Measurements from ENCODE around the gene OTOP3.
"Not testable (repeated sequence)": the region's sequence is repeated elsewhere in the genome, so short reads cannot be mapped to it uniquely, and the experiment has no call there.

OTOP3 gene

DNA sequence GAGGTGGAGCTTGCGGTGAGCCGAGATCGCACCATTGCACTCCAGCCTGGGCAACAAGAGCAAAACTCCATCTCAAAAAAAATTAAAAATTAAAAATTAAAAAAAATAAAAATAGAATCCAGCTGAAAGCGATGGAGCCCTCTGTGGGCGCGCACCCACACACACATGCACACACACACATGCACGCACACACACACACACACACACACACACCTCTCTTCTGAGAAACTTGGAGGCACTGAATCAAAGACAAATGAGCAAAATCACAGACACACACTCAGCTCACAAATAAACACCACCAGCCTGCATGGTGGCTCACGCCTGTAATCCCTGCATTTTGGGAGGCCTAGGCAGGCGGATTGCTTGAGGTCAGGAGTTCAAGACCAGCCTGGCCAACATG, 32.7 kb upstream of the OTOP3 start:
- Histone ChIP-seq H3K27me3 (ENCODE audit: control insufficient read depth in 1 of 2, insufficient read depth in 2 of 2, low read length in 2 of 2) (peaks cover 6 to 19% of the 10 kb centered on the region in 2 donors), H3K9ac (ENCODE audit: low read length in 2 of 2) (no peak overlapping the region), H3K9me3 (ENCODE audit: control insufficient read depth in 2 of 2, low read length in 2 of 2) (no peaks in the 10 kb centered on the region), H3K27ac (ENCODE audit: low read length) (no peak overlapping the region), H3K4me1 (ENCODE audit: control insufficient read depth, insufficient read depth, low read length) (no peaks in the 10 kb centered on the region), H3K4me3 (ENCODE audit: low read length in 2 of 2) (no peak overlapping the region), H3K36me3 (ENCODE audit: control insufficient read depth in 2 of 2, insufficient read depth in 2 of 2, low read length in 2 of 2) (no peaks in the 10 kb centered on the region)

DNA sequence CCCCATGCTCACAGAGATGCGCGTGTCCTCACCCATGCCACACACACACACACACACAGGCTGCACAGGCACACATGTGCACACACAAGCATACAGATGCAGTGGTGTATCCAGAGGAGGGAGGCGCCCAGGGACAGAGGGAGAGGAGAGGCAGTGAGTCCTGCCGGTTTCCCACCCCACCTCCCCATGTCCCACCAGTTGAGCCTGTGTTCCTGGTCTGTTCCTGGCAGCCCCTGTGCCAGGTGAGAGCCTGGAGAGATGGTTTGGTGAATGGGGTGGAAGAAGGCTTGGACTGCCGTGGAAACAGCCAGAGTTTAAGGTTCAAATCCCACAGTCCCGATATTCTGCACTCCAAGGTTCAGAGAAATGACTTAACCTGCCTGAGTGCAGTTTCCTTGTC, 32.0 kb upstream of the OTOP3 start:
- no peaks in the 10 kb centered on the region for H3K9me3 ChIP-seq (ENCODE audit: control insufficient read depth in 2 of 2, low read length in 2 of 2)
- H3K4me1 ChIP-seq (ENCODE audit: control insufficient read depth, insufficient read depth, low read length) = no peaks in the 10 kb centered on the region
- H3K27ac ChIP-seq (ENCODE audit: low read length) = no peak overlapping the region
- no peaks in the 10 kb centered on the region for H3K36me3 ChIP-seq (ENCODE audit: control insufficient read depth in 2 of 2, insufficient read depth in 2 of 2, low read length in 2 of 2)
- peaks cover 6 to 19% of the 10 kb centered on the region in 2 donors for H3K27me3 ChIP-seq (ENCODE audit: control insufficient read depth in 1 of 2, insufficient read depth in 2 of 2, low read length in 2 of 2)
- H3K9ac ChIP-seq (ENCODE audit: low read length in 2 of 2) = no peak overlapping the region
- no peak overlapping the region for H3K4me3 ChIP-seq (ENCODE audit: low read length in 2 of 2)

DNA sequence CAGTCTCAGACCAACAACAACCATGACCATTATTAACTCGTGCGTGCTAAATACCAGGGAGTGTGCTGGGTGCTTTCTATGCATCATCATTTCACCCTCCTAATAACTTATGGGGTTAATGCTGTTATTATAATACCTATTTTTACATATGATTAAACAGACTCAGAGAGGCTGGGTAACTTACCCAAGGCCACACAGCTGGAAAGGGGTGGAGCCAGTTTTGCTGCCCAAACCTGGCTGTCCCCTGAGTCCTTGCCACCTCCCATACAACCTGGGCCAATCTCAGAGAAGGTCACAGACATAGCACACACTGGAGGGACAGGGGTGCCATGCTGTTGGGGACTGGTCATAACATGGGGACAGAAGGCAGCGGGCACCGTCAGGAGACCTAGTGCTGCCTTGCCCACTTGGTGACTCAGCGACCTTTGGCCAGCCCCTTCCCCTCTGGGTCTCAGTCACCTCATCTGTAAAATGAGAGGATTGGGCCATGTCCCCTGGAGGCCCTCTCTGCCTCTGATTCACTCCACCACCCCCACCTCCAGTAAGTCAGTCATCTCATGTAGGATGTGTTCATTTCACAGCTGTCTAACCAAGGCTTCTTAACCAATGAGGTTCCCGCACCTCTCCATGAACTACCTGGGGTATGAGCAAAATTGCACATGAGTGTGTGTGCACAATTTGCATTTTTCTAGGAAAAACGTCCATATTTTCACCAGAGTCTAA, 30.9 kb upstream of the OTOP3 start:
- no peak overlapping the region for H3K4me3 ChIP-seq (ENCODE audit: low read length in 2 of 2)
- H3K27me3 ChIP-seq (ENCODE audit: control insufficient read depth in 1 of 2, insufficient read depth in 2 of 2, low read length in 2 of 2) = peaks cover 6 to 19% of the 10 kb centered on the region in 2 donors
- no peak overlapping the region for H3K9ac ChIP-seq (ENCODE audit: low read length in 2 of 2)
- H3K4me1 ChIP-seq (ENCODE audit: control insufficient read depth, insufficient read depth, low read length) = no peaks in the 10 kb centered on the region
- H3K27ac ChIP-seq (ENCODE audit: low read length) = no peak overlapping the region
- H3K36me3 ChIP-seq (ENCODE audit: control insufficient read depth in 2 of 2, insufficient read depth in 2 of 2, low read length in 2 of 2) = no peaks in the 10 kb centered on the region
- H3K9me3 ChIP-seq (ENCODE audit: control insufficient read depth in 2 of 2, low read length in 2 of 2) = no peaks in the 10 kb centered on the region

DNA sequence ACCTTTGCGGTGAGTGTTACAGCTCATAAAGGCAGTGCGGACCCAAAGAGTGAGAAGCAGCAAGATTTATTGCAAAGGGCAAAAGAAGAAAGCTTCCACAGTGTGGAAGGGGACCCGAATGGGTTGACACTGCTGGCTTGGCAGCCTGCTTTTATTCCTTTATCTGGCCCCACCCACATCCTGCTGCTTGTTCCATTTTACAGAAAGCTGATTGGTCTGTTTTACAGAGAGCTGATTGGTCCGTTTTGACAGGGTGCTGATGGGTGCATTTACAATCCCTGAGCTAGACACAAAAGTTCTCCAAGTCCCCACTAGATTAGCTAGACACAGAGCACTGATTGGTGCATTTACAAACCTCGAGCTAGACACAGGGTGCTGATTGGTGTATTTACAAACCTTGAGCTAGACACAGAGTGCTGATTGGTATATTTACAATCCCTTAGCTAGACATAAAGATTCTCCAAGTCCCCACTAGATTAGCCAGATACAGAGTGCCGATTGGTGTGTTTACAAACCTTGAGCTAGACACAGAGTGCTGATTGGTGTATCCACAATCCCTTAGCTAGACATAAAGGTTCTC, 29.4 kb upstream of the OTOP3 start:
- not testable (repeated sequence) for H3K9me3 ChIP-seq (ENCODE audit: control insufficient read depth in 2 of 2, low read length in 2 of 2); H3K27ac ChIP-seq (ENCODE audit: low read length); H3K4me1 ChIP-seq (ENCODE audit: control insufficient read depth, insufficient read depth, low read length); H3K36me3 ChIP-seq (ENCODE audit: control insufficient read depth in 2 of 2, insufficient read depth in 2 of 2, low read length in 2 of 2); H3K9ac ChIP-seq (ENCODE audit: low read length in 2 of 2); H3K4me3 ChIP-seq (ENCODE audit: low read length in 2 of 2)
- peaks cover 6 to 16% of the 10 kb centered on the region in 2 donors for H3K27me3 ChIP-seq (ENCODE audit: control insufficient read depth in 1 of 2, insufficient read depth in 2 of 2, low read length in 2 of 2)

DNA sequence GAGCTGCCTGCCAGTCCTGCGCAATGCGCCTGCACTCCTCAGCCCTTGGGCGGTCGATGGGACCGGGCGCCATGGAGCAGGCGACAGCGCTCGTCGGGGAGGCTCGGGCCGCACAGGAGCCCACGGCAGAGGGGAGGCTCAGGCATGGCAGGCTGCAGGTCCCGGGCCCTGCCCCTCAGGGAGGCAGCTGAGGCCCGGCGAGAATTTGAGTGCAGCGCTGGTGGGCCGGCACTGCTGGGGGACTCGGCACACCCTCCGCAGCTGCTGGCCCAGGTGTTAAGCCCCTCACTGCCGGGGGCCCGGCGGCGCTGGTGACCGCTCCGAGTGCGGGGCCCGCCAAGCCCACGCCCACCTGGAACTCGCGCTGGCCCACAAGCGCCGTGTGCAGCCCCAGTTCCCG, 28.7 kb upstream of the OTOP3 start:
- Histone ChIP-seq H3K9me3 (ENCODE audit: control insufficient read depth in 2 of 2, low read length in 2 of 2) (no peaks in the 10 kb centered on the region), H3K4me1 (ENCODE audit: control insufficient read depth, insufficient read depth, low read length) (no peaks in the 10 kb centered on the region), H3K9ac (ENCODE audit: low read length in 2 of 2) (no peak overlapping the region), H3K27me3 (ENCODE audit: control insufficient read depth in 1 of 2, insufficient read depth in 2 of 2, low read length in 2 of 2) (peaks cover 5 to 14% of the 10 kb centered on the region in 2 donors), H3K36me3 (ENCODE audit: control insufficient read depth in 2 of 2, insufficient read depth in 2 of 2, low read length in 2 of 2) (no peaks in the 10 kb centered on the region), H3K4me3 (ENCODE audit: low read length in 2 of 2) (no peak overlapping the region), H3K27ac (ENCODE audit: low read length) (no peak overlapping the region)

DNA sequence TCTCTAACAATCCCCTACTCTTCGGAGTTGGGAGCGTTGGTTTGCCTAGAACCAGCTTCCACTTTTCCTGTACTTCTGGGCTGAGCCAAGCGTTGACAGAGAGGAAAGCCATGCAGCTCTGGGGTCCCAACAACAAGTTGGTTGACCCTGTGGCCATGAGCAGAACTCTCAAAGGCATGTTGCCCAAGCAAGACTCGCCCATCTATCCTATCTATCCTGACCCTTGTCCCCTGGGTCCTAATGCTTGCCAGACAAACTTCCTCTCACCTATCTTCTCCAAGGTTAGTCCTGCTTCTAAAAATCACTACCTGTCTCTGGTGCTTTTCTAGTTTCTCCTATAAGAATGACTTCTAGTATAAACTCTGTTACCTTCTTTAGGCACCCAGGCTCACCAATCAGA, 26.6 kb upstream of the OTOP3 start:
- not testable (repeated sequence) for H3K4me3 ChIP-seq (ENCODE audit: low read length in 2 of 2); H3K27me3 ChIP-seq (ENCODE audit: control insufficient read depth in 1 of 2, insufficient read depth in 2 of 2, low read length in 2 of 2); H3K9me3 ChIP-seq (ENCODE audit: control insufficient read depth in 2 of 2, low read length in 2 of 2); H3K27ac ChIP-seq (ENCODE audit: low read length); H3K36me3 ChIP-seq (ENCODE audit: control insufficient read depth in 2 of 2, insufficient read depth in 2 of 2, low read length in 2 of 2); H3K9ac ChIP-seq (ENCODE audit: low read length in 2 of 2); H3K4me1 ChIP-seq (ENCODE audit: control insufficient read depth, insufficient read depth, low read length)

DNA sequence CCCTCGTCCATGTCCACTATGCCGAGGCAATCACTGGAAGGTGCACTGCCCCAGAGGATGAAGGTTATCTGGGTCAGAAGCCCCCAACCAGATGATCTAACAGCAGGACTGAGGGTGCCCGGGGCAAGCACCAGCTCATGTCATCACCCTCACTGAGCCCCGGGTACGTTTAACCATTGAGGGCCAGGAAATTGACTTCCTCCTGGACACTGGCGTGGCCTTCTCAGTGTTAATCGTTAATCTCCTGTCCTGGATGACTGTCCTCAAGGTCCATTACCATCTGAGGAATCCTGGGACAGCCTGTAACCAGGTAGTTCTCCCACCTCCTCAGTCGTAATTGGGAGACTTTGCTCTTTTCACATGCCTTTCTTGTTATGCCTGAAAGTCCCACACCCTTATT, 24.3 kb upstream of the OTOP3 start:
- H3K4me1 ChIP-seq (ENCODE audit: control insufficient read depth, insufficient read depth, low read length); H3K36me3 ChIP-seq (ENCODE audit: control insufficient read depth in 2 of 2, insufficient read depth in 2 of 2, low read length in 2 of 2); H3K4me3 ChIP-seq (ENCODE audit: low read length in 2 of 2); H3K9me3 ChIP-seq (ENCODE audit: control insufficient read depth in 2 of 2, low read length in 2 of 2); H3K27ac ChIP-seq (ENCODE audit: low read length); H3K9ac ChIP-seq (ENCODE audit: low read length in 2 of 2); H3K27me3 ChIP-seq (ENCODE audit: control insufficient read depth in 1 of 2, insufficient read depth in 2 of 2, low read length in 2 of 2): not testable (repeated sequence)

DNA sequence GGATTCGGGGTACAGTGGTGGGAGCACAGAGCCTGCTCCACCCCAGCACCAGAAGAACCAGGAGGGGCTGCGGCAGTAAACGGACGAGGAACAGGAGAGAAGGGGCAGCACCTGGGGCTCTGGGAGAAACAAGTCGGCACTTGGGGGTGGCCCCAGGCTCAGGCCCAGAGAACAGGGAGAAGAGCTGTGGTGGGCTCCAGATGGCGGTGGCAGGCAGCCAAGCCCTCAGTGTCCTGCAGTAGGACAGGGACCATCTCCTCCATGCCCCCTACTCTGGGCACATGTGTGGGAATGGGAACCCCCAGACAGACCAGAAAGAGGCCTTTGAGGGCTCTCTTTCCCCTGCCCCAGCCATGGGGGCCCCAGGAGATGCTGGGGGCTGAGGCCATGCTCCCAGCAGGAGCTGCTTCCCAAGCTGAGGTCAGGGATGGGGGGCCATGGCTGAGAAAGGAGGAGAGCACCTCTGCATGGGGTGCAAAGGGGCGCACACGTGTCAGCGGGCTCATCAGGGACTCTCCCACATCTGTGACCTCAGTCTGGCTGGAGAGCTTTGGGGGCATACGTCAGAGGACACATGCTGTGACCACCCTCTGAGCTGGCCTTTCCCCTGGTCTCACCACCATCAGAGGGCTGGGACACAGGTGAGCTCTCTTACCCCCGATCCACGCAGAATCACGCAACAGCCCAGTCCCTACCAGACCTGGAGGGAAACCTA, 19.4 kb upstream of the OTOP3 start:
- H3K9ac ChIP-seq (ENCODE audit: low read length in 2 of 2) = no peak overlapping the region
- no peak overlapping the region for H3K27ac ChIP-seq (ENCODE audit: low read length)
- H3K4me3 ChIP-seq (ENCODE audit: low read length in 2 of 2) = no peak overlapping the region
- peaks cover 9 to 17% of the 10 kb centered on the region in 2 donors for H3K27me3 ChIP-seq (ENCODE audit: control insufficient read depth in 1 of 2, insufficient read depth in 2 of 2, low read length in 2 of 2)
- peaks cover 5% of the 10 kb centered on the region for H3K4me1 ChIP-seq (ENCODE audit: control insufficient read depth, insufficient read depth, low read length)
- no peaks in the 10 kb centered on the region for H3K9me3 ChIP-seq (ENCODE audit: control insufficient read depth in 2 of 2, low read length in 2 of 2)
- no peaks in the 10 kb centered on the region for H3K36me3 ChIP-seq (ENCODE audit: control insufficient read depth in 2 of 2, insufficient read depth in 2 of 2, low read length in 2 of 2)

DNA sequence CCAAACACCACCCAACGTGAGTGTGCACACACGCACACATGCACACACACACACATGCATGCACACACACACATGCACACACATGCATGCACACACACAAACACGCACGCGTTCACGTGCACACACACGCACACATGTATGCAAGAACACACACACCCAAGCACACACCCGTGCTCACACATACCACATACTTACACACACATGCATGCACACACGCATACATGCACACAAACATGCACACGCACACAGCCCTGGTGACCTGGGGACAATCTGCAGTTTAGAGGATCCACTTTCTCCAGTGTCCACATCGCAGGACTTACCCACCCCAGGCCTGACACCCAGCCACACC, 18.9 kb upstream of the OTOP3 start:
- Histone ChIP-seq H3K27ac (ENCODE audit: low read length) (no peak overlapping the region), H3K36me3 (ENCODE audit: control insufficient read depth in 2 of 2, insufficient read depth in 2 of 2, low read length in 2 of 2) (no peaks in the 10 kb centered on the region), H3K9ac (ENCODE audit: low read length in 2 of 2) (no peak overlapping the region), H3K4me1 (ENCODE audit: control insufficient read depth, insufficient read depth, low read length) (peaks cover 5% of the 10 kb centered on the region), H3K27me3 (ENCODE audit: control insufficient read depth in 1 of 2, insufficient read depth in 2 of 2, low read length in 2 of 2) (peaks cover 14 to 22% of the 10 kb centered on the region in 2 donors), H3K9me3 (ENCODE audit: control insufficient read depth in 2 of 2, low read length in 2 of 2) (no peaks in the 10 kb centered on the region), H3K4me3 (ENCODE audit: low read length in 2 of 2) (no peak overlapping the region)

DNA sequence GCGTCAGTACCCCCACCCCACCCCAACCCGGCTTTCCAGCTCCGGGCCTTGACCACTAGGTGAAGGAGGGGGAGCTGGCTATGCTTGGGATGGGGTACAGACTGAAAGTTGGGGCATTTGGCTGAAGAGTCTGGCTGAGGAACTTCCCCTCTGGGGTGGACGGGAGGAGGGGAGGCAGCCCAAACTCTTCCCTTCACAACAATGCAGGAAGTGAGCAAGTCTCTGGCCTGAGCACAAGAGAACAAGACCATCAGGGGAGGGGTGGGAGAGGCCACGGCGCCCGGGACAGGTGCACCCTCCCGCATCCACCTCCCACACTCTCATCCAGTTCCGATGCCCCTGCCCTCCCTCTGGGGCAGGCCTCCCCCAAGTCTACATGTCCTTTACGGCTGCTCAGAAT, 18.3 kb upstream of the OTOP3 start:
- Histone ChIP-seq H3K27ac (ENCODE audit: low read length) (no peak overlapping the region), H3K4me3 (ENCODE audit: low read length in 2 of 2) (no peak overlapping the region), H3K9ac (ENCODE audit: low read length in 2 of 2) (no peak overlapping the region), H3K27me3 (ENCODE audit: control insufficient read depth in 1 of 2, insufficient read depth in 2 of 2, low read length in 2 of 2) (peaks cover 18 to 26% of the 10 kb centered on the region in 2 donors), H3K36me3 (ENCODE audit: control insufficient read depth in 2 of 2, insufficient read depth in 2 of 2, low read length in 2 of 2) (no peaks in the 10 kb centered on the region), H3K4me1 (ENCODE audit: control insufficient read depth, insufficient read depth, low read length) (peaks cover 5% of the 10 kb centered on the region), H3K9me3 (ENCODE audit: control insufficient read depth in 2 of 2, low read length in 2 of 2) (no peaks in the 10 kb centered on the region)

DNA sequence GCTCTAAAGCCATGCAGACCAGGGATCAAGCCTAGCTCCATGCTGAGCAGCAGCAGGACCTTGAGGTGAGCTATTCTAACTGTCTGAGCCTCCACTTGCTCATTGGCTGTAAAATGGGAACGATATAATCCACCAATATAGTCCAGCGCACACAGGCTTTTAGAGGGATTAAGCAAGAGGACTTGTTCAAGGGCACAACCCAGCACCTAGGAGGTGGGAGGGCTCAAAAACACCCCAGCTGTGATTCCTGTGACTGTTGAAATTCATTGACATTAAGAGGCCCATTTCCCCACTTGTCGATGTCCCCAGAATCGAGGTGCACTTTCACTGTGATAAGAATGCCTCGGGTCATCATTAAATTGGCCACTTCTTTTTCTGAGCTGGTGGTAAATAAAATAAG, 16.8 kb upstream of the OTOP3 start:
- Histone ChIP-seq H3K9ac (ENCODE audit: low read length in 2 of 2) (no peak overlapping the region), H3K27ac (ENCODE audit: low read length) (no peak overlapping the region), H3K4me3 (ENCODE audit: low read length in 2 of 2) (no peak overlapping the region), H3K4me1 (ENCODE audit: control insufficient read depth, insufficient read depth, low read length) (peaks cover 10% of the 10 kb centered on the region), H3K36me3 (ENCODE audit: control insufficient read depth in 2 of 2, insufficient read depth in 2 of 2, low read length in 2 of 2) (no peaks in the 10 kb centered on the region), H3K27me3 (ENCODE audit: control insufficient read depth in 1 of 2, insufficient read depth in 2 of 2, low read length in 2 of 2) (peaks cover 30 to 31% of the 10 kb centered on the region in 2 donors), H3K9me3 (ENCODE audit: control insufficient read depth in 2 of 2, low read length in 2 of 2) (no peaks in the 10 kb centered on the region)
